PC-9 (cell line): ENCODE data around the gene TENM4. TPM values are rescaled to one million over a fixed set of nuclear protein-coding genes. Genes with fewer than 3 reads are reported as not detected.

Experiments used
- BruUV-seq: library from RNA; stranded (reverse); fragments of 400-500 nt; replicated peaks from 2 replicates; lab custom pipeline; 2021; lab: Mats Ljungman, UMichigan
- CTCF ChIA-PET: fragments of 300-600 bp; sonication (Branson Sonifier 250); formaldehyde crosslinking; loops from one replicate; lab custom pipeline; 2022; ENCODE audit warnings: antibody characterized with exemption; lab: Charles Lee
- POLR2A ChIA-PET: fragments of 300-600 bp; sonication (Branson Sonifier 250); formaldehyde crosslinking; loops from one replicate; lab custom pipeline; 2022; ENCODE audit warnings: antibody characterized with exemption; ENCODE audit not compliant: unreplicated experiment; lab: Charles Lee
- DNase-seq, 2 experiments: peaks; one replicate each; pipeline versions ENCODE4 v3.0.0 to v3.0.0-alpha.2; 2015 to 2022; ENCODE audit warnings: mixed read lengths in 1 of 2
- H2AFZ ChIP-seq: fragments of 200-600 bp; sonication (generic); 2 replicates; pipeline ENCODE4 v1.8.1; 2017; ENCODE audit warnings: antibody characterized with exemption
- H3F3A ChIP-seq: fragments of 200-600 bp; sonication (generic); 2 replicates; pipeline ENCODE4 v1.8.1; 2017; ENCODE audit warnings: antibody characterized with exemption, mild to moderate bottlenecking, low read depth; ENCODE audit not compliant: insufficient read depth
- H3K27ac ChIP-seq: fragments of 200-600 bp; sonication (generic); 2 replicates; pipeline ENCODE4 v1.6.1; 2016; ENCODE audit warnings: mixed run types
- H3K27me3 ChIP-seq: fragments of 200-600 bp; sonication (generic); 2 replicates; pipeline ENCODE4 v1.6.1; 2016; ENCODE audit warnings: low read depth, mixed run types; ENCODE audit not compliant: insufficient read depth
- H3K36me3 ChIP-seq: fragments of 200-600 bp; sonication (generic); 2 replicates; pipeline ENCODE4 v1.6.1; 2016; ENCODE audit warnings: low read depth, mixed run types
- H3K4me1 ChIP-seq: fragments of 200-600 bp; sonication (generic); replicated peaks from 2 replicates; pipeline ENCODE4 v1.6.1; 2016; ENCODE audit warnings: mixed run types; ENCODE audit not compliant: insufficient read depth
- H3K4me2 ChIP-seq: fragments of 200-600 bp; sonication (generic); 2 replicates; pipeline ENCODE4 v1.6.1; 2017; ENCODE audit warnings: mixed run types
- H3K4me3 ChIP-seq: fragments of 200-600 bp; sonication (generic); 2 replicates; pipeline ENCODE4 v1.6.1; 2016; ENCODE audit warnings: mixed run types
- H3K79me2 ChIP-seq: fragments of 200-600 bp; sonication (generic); 2 replicates; pipeline ENCODE4 v1.6.1; 2017; ENCODE audit warnings: low read depth, mixed run types
- H3K9me2 ChIP-seq: fragments of 200-600 bp; sonication (generic); 2 replicates; pipeline ENCODE4 v1.8.1; 2017; ENCODE audit warnings: mild to moderate bottlenecking; ENCODE audit not compliant: insufficient read depth
- H3K9me3 ChIP-seq: fragments of 200-600 bp; sonication (generic); 2 replicates; pipeline ENCODE4 v1.8.1; 2016; ENCODE audit warnings: low read depth; ENCODE audit not compliant: insufficient read depth
- H4K20me1 ChIP-seq: fragments of 200-600 bp; sonication (generic); 2 replicates; pipeline ENCODE4 v1.8.1; 2017; ENCODE audit not compliant: insufficient read depth
- CTCF ChIP-seq: fragments of 200-600 bp; sonication (generic); conservative IDR thresholded peaks from 2 replicates; pipeline ENCODE4 v1.6.1; 2017; ENCODE audit warnings: mixed run types, antibody characterized with exemption, mild to moderate bottlenecking, moderate library complexity
- EZH2 ChIP-seq: fragments of 200-600 bp; sonication (generic); IDR thresholded peaks from 2 replicates; pipeline ENCODE4 v1.8.0; 2017; ENCODE audit warnings: antibody characterized with exemption, low read depth
- intact Hi-C: fragments of 100-400 bp; cut with micrococcal nuclease; formaldehyde crosslinking; loops from one replicate; pipeline ENCODE4 v1.10.0; 2022; ENCODE audit not compliant: unreplicated experiment
- total RNA-seq: library from RNA; stranded (reverse); gene quantifications from 2 replicates; pipeline ENCODE4 v1.2.3, GENCODE V29; 2021

Gene TENM4
- total RNA-seq, 1 experiment from 2014 or later: not detected

DNA sequence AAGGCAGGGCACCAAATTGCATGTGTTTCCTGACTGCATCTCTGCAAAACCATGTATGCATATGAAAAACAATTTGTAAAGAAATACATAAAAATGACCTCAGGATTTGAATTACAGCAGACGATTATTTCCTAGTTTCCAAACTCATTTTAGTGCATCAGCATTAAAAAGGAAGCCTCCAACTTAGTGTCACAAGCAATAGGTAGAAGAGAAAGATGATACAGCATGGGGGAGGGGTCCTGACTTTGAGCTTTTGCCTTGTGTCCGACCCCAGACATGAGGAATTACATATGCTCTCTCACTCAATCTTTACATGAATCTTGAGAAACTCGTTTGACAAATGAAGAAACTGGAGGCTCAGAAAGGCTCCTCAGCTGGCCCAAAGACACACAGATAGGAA is 571.5 kb downstream of the TENM4 start:
- no peaks in the 10 kb centered on the region for H3K9me2 ChIP-seq
- H3K27me3 ChIP-seq: peaks cover 66% of the 10 kb centered on the region
- BruUV-seq: no TSS peak
- ChIA-PET POLR2A (no interaction called here), CTCF (no interaction called here)
- TF ChIP-seq EZH2 (no peak), CTCF (no peak)
- intact Hi-C loops: no loop called here
- no peak overlapping the region for H2AFZ ChIP-seq
- no peaks in the 10 kb centered on the region for H3K36me3 ChIP-seq
- no peaks in the 10 kb centered on the region for H4K20me1 ChIP-seq
- no peaks in the 10 kb centered on the region for H3K9me3 ChIP-seq
- H3K27ac ChIP-seq: no peak overlapping the region
- no peaks in the 10 kb centered on the region for H3F3A ChIP-seq
- H3K4me3 ChIP-seq: no peak overlapping the region
- no peak for DNase-seq
- H3K79me2 ChIP-seq: no peaks in the 10 kb centered on the region
- no peak overlapping the region for H3K4me2 ChIP-seq
- H3K4me1 ChIP-seq: no peaks in the 10 kb centered on the region

DNA sequence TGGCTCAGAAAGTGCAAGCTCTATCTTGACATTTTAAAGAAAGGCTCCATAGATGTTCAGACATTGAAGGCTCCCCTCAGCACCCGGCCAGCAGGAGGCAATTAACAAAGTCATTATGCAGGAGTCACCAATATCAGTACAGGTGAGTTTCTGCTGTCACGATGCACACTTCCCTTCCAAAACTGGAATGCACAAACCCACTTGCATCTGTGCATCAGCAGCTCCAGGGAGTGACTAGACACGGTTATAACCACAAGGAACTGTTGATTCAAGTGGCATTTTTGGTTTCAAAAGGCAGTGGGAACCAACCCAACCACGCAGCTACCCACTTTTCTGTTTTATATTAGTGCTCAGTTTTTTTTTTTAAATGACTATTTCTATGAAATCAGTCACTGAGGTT is 572.3 kb downstream of the TENM4 start:
- no peaks in the 10 kb centered on the region for H4K20me1 ChIP-seq
- no peak overlapping the region for H3K4me3 ChIP-seq
- H2AFZ ChIP-seq: no peak overlapping the region
- no peaks in the 10 kb centered on the region for H3K9me3 ChIP-seq
- no peaks in the 10 kb centered on the region for H3K36me3 ChIP-seq
- no peak for TF ChIP-seq EZH2
- TF ChIP-seq CTCF: no peak
- CTCF ChIA-PET: no interaction called here
- no peak overlapping the region for H3K4me2 ChIP-seq
- H3K9me2 ChIP-seq: no peaks in the 10 kb centered on the region
- DNase-seq: no peak
- no peaks in the 10 kb centered on the region for H3K79me2 ChIP-seq
- H3K27me3 ChIP-seq: peaks cover 71% of the 10 kb centered on the region
- POLR2A ChIA-PET: no interaction called here
- no TSS peak for BruUV-seq
- no peaks in the 10 kb centered on the region for H3F3A ChIP-seq
- H3K4me1 ChIP-seq: no peaks in the 10 kb centered on the region
- H3K27ac ChIP-seq: no peak overlapping the region
- intact Hi-C loops: no loop called here

DNA sequence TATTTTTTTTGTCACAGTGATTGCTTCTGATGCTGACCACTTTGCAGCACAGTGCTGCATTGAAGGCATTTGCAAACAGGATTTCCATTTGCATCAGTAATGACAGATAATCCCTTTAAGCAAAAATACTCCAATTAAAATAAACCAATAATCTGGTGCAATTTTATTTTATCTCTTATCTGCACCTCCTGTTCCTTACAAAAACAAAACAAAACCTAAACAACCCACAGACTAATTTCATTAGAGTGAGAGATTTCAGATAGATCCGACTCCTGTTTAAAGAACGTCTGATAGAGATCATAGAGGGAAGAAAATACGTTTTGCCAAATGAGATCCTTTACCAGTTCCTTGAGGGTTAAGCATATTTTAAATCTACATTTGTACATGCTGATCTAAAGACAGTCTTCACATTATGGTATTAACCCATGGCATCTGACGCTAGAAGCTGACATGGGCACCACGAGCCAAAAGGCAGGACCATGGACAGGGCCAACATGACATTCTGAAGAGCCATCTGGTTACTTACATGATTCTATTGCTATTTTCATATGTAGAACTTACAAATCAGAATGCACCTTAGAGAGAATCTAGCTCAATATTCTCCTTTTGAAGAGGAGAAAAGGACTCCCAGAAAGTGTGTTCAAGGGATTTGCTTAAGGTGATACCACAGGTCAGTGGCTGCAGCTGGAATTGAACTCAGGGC is 580.0 kb downstream of the TENM4 start:
- ChIA-PET CTCF (no interaction called here), POLR2A (no interaction called here)
- H4K20me1 ChIP-seq: no peaks in the 10 kb centered on the region
- H3K4me2 ChIP-seq: no peak overlapping the region
- BruUV-seq: no TSS peak
- H3K27me3 ChIP-seq: peaks cover 29% of the 10 kb centered on the region
- no peak overlapping the region for H3K4me3 ChIP-seq
- no peaks in the 10 kb centered on the region for H3F3A ChIP-seq
- H3K27ac ChIP-seq: no peak overlapping the region
- no peaks in the 10 kb centered on the region for H3K4me1 ChIP-seq
- DNase-seq: no peak
- no peaks in the 10 kb centered on the region for H3K79me2 ChIP-seq
- no peaks in the 10 kb centered on the region for H3K9me3 ChIP-seq
- TF ChIP-seq EZH2 (no peak), CTCF (no peak)
- no peaks in the 10 kb centered on the region for H3K36me3 ChIP-seq
- H2AFZ ChIP-seq: no peak overlapping the region
- no peaks in the 10 kb centered on the region for H3K9me2 ChIP-seq
- intact Hi-C loops: no loop called here
